Upper lobe of right lung (tissue), 1 donor: ENCODE results near the gene GDPD3. TPM values are rescaled to one million over a fixed set of nuclear protein-coding genes. Genes with fewer than 3 reads are reported as not detected.
A peak's percentile ranks its signal among the peaks of the same experiment; 100 is the strongest.

ENCODE experiments used
- ATAC-seq: fragments of 200-7000 bp; cut with Tn5 transposase; one replicate; pipeline ENCODE4 v1.9.1; 2020; ENCODE audit warnings: mild to moderate bottlenecking, moderate library complexity
- DNase-seq: peaks from one replicate; pipeline ENCODE4 v3.0.0-alpha.2; 2020
- H3K27ac ChIP-seq: fragments of 200-600 bp; one replicate; pipeline ENCODE4 v1.8.0; 2022
- H3K27me3 ChIP-seq: fragments of 200-600 bp; one replicate; pipeline ENCODE4 v1.8.0; 2022; ENCODE audit warnings: mild to moderate bottlenecking
- H3K36me3 ChIP-seq: fragments of 200-600 bp; one replicate; pipeline ENCODE4 v1.8.0; 2022
- H3K4me1 ChIP-seq: fragments of 200-600 bp; one replicate; pipeline ENCODE4 v1.8.0; 2022
- H3K4me3 ChIP-seq: fragments of 200-600 bp; one replicate; pipeline ENCODE4 v1.8.0; 2022; ENCODE audit warnings: mild to moderate bottlenecking
- H3K9me3 ChIP-seq: fragments of 200-600 bp; one replicate; pipeline ENCODE4 v1.8.0; 2022
- intact Hi-C: fragments of 100-400 bp; cut with DNase I; formaldehyde crosslinking; loops from one replicate; pipeline ENCODE4 v1.11.0; 2022
- total RNA-seq: library from RNA; stranded (reverse); fragmentation: NEBNext Ultra II Directional; extraction: Animal tissue kit (Norgen Biotek cat#: 25700); gene quantifications from one replicate; pipeline ENCODE4 v1.2.1, GENCODE V29; 2021
- TF ChIP-seq, protein P1 (sequence below): fragments of 200-600 bp; IDR thresholded peaks from one replicate; pipeline ENCODE4 v1.8.0; 2022; ENCODE audit warnings: antibody characterized with exemption
- donor health status: DM: no; HTN: yes; CAD: no; lungs with severe emphysema.

GDPD3 gene
- total RNA-seq, 1 donor from 2014 or later: 11.5 TPM

- Histone ChIP-seq H3K27me3 (no peaks in the 10 kb centered on the region), H3K27ac (peak overlapping the region; percentile 92), H3K4me1 (peaks cover 27% of the 10 kb centered on the region), H3K9me3 (no peaks in the 10 kb centered on the region), H3K36me3 (peaks cover 21% of the 10 kb centered on the region), H3K4me3 (peak overlapping the region; percentile 90)
- TF ChIP-seq, protein P1, sequence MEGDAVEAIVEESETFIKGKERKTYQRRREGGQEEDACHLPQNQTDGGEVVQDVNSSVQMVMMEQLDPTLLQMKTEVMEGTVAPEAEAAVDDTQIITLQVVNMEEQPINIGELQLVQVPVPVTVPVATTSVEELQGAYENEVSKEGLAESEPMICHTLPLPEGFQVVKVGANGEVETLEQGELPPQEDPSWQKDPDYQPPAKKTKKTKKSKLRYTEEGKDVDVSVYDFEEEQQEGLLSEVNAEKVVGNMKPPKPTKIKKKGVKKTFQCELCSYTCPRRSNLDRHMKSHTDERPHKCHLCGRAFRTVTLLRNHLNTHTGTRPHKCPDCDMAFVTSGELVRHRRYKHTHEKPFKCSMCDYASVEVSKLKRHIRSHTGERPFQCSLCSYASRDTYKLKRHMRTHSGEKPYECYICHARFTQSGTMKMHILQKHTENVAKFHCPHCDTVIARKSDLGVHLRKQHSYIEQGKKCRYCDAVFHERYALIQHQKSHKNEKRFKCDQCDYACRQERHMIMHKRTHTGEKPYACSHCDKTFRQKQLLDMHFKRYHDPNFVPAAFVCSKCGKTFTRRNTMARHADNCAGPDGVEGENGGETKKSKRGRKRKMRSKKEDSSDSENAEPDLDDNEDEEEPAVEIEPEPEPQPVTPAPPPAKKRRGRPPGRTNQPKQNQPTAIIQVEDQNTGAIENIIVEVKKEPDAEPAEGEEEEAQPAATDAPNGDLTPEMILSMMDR: no peak
- no peak for DNase-seq
- peak; percentile 13 for ATAC-seq
- intact Hi-C loops: no loop called here
Measured at GRCh38 chr16:30122604-30123160, 9.3 kb upstream of the GDPD3 start.

DNA sequence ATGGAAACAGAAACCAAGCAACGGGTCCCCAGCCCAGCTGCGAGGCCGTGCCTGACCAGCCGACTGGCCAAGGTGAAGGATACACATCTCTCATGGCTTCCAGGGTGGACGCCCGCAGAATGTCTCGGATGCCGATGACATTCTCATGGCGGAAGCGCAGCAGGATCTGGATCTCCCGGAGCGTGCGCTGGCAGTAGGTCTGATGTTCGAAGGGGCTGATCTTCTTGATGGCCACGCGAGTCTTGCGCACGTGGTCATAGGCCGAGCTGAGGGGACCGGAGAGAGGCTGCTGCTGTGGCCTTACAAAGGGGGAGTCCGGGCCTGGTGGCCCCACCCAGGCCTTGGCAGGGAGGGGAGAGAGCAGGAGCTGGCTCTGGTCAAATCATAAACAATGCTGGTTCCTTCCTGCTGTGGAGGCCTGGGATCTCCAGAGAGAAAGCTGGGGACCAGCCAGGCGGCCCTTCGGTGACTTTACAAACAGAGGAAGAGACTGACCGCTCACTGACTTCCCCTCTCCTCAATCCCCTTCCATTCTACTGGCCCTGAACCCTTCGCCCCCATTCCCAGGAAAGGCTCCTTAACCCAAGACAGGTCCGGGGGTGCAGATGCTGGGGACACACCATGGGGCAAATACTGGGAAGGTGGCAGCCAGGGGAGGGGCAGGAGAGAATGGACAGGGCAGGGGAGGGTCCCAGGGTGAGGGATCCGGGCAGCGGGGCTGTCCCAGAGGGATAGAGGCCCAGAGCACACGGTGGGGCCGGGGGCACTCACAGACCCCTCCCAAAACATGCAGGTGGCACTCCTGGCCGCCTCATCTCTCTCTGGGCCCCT, 8.6 kb upstream of the GDPD3 start:
- Histone ChIP-seq H3K4me1 (peaks cover 27% of the 10 kb centered on the region), H3K9me3 (no peaks in the 10 kb centered on the region), H3K36me3 (peaks cover 28% of the 10 kb centered on the region), H3K4me3 (peak overlapping the region; percentile 90), H3K27me3 (no peaks in the 10 kb centered on the region), H3K27ac (peak overlapping the region; percentile 92)
- intact Hi-C loops: no loop called here
- DNase-seq (peak; percentile 67), ATAC-seq (peak; percentile 43)
- TF ChIP-seq, protein P1: no peak

- intact Hi-C loops: no loop called here
- DNase-seq: no peak
- no peaks in the 10 kb centered on the region for H3K9me3 ChIP-seq
- H3K4me3 ChIP-seq: no peak overlapping the region
- H3K4me1 ChIP-seq: peaks cover 27% of the 10 kb centered on the region
- TF ChIP-seq, protein P1: no peak
- H3K36me3 ChIP-seq: peaks cover 41% of the 10 kb centered on the region
- ATAC-seq: no peak
- H3K27ac ChIP-seq: peak overlapping the region; percentile 92
- H3K27me3 ChIP-seq: no peaks in the 10 kb centered on the region
Measured at GRCh38 chr16:30120340-30121105, 7.2 kb upstream of the GDPD3 start.

DNA sequence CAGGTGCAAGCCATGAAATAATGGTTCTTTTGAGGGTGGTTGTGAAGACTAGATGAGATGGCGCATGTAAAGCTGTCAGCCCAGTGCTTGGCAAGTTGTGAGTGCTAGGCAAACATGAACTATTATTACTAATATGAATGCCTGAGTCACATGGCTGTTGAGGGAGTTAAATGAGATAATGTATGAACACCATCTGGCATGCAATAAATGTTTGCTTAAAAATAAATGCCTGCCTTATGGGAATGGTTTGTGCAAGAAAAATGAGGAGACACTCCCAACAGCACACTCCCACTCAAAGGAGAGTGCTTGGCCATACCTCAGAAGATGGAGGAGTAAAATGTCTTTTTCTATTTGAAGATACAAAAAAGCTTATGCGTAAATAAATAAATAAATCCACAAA, 6.1 kb upstream of the GDPD3 start:
- H3K9me3 ChIP-seq: no peaks in the 10 kb centered on the region
- ATAC-seq (no peak), DNase-seq (no peak)
- H3K27me3 ChIP-seq: no peaks in the 10 kb centered on the region
- H3K36me3 ChIP-seq: peaks cover 48% of the 10 kb centered on the region
- H3K27ac ChIP-seq: no peak overlapping the region
- TF ChIP-seq, protein P1: no peak
- no peak overlapping the region for H3K4me3 ChIP-seq
- intact Hi-C loops: no loop called here
- H3K4me1 ChIP-seq: peaks cover 27% of the 10 kb centered on the region

GRCh38 chr16:30117768-30118167, 4.4 kb upstream of the GDPD3 start:
- H3K27ac ChIP-seq: no peak overlapping the region
- peaks cover 58% of the 10 kb centered on the region for H3K36me3 ChIP-seq
- TF ChIP-seq, protein P1: no peak
- H3K4me3 ChIP-seq: no peak overlapping the region
- ATAC-seq (no peak), DNase-seq (no peak)
- H3K9me3 ChIP-seq: no peaks in the 10 kb centered on the region
- peaks cover 22% of the 10 kb centered on the region for H3K4me1 ChIP-seq
- no peaks in the 10 kb centered on the region for H3K27me3 ChIP-seq
- intact Hi-C loops: no loop called here
